NOMO-1 (cell line): ENCODE data around the gene EYS.

ENCODE experiments used
- DNase-seq, 2 experiments: peaks; one replicate each; lab custom pipeline; 2025; ENCODE audit not compliant: unreplicated experiment in 2 of 2; lab: John Stamatoyannopoulos, UW

EYS gene

DNA sequence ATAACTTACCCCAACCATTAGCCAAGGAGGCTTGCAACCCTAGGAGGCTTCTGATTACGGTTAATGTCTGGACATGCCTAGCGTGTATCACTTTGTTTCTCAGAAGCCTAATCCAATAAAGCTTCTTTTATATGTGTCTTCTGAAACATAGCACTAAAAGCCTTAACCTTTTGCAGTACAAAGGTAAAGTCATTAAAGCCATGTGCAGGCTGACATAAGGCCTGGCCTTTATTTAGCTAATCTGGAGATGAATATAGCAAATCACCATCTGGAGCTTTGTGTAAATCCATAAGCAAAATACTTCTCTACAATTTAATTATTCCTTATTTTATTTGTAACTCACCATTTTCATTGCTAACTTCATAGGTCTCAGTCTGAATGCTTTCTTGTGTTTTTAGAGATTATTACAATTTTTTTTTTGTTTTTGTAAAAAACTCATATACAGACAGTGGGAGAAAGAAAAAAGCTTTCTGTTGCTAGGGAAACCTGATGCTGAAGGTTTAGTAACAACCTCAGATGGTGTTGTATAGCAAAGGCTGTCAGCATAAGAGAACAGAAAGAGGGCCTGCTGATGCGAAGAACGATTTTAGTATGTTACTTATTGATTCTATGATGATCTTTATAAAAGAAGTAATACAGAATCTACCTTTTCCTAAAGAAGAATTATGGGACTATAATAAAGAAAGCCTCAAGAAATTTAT lies at the start of gene EYS:
Gene EYS, minus strand, starts transcription at position 101 of the 701 bp plus-strand sequence. CDS start 211,816 bp downstream, outside the sequence.
- no peak for DNase-seq

DNA sequence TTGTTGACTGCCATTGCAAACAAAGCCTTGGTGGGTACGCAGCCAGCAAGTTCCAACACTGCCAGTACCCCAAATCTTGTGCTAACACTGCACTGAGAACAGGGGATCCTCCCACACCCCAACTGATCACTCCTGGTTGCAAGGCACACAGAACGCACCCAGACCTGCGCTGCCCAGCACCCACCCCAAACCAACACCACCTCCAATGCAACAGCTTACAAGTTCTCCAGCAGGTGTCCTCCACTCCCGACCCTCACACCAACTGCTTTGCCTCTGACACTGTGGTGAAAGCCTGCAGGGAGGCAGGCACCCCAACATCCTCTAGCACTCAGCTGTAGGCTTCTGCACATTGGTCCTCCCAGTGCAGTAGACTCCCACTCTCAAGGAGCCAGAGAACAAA lies 39.3 kb upstream of the EYS start:
- no peak for DNase-seq

DNA sequence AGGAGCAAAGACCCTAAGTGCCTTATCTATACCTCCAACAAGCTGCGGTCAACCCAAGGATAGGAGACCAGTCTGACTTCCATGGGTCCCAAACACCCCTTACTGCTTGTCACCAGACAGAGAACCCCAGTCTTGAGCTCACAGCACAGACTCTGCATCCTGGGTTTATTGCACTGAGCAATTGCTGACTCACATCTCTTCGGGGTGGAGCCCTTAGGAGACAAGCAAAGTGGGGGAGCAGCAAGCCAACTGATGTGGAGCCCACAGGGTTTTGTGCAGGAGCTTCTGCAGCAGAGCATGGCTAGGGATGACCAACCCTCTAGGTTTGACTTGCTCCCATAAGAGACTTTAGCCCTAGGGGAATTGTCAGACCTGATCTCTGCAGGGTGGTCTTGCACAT lies 38.6 kb upstream of the EYS start:
- no peak for DNase-seq

DNA sequence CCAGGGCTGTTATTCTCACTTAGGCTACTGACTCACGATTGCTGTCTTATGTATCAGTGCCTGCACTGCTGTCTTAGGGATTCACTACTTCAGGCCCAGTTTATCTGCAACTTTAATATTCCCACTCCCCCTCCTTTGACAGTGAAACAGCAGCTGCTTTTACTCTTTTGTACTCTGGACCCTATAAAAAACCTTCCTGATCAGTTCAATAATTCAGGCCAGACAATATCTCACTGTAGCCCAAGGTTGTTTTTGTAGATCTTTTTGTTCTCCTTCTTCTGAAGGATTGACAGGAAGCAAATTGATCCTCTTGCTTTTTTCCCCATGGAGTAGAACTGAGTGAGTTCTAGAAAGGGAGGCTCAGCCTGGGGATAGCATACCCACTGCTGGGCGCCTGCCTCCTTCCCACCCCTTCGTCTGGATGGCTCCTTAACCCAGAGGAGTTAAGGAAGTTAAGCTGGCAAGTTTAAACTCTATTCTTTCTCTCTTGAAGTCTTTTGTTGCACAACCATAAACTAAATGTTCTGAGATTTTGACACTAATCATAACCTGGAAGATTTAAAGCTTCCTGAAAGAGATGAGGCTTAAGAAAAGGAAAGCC lies 22.0 kb upstream of the EYS start:
- DNase-seq, result no peak

DNA sequence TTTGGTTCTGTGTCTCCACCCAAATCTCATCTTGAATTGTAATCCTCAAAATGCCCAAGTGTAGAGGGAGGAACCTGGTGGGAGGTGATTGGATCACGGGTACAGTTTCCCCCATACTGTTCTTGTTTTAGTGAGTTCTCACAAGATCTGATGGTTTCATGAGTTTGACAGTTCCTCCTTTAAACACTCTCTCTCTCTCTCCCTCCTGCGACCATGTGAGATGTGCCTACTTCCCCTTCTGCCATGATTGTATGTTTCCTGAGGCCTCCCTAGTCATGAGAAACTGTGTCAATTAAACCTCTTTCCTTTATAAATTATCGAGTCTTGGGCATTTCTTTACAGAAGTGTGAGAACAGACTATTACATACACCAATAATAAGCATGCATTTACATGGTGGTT lies 12.1 kb upstream of the EYS start:
- peak; percentile 3 for DNase-seq

DNA sequence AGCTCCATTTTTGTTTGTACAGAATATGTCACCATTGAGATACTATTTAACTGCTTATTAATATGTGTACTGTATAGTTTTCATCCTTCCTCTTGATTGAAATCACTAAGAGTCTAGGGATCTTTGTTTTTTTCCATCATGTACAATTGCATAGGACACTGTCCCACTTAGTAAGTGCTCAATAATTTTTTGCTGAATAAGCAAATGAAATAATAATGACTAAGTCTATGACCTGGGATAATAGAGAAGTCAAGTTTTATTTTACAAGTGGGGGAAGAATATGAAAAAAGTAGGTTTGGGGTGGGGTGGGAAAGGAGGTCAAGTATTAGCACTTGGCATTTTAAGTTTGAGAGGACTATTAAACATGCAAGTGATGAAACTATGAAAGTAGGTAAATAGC lies 4.5 kb upstream of the EYS start:
- DNase-seq, result no peak

DNA sequence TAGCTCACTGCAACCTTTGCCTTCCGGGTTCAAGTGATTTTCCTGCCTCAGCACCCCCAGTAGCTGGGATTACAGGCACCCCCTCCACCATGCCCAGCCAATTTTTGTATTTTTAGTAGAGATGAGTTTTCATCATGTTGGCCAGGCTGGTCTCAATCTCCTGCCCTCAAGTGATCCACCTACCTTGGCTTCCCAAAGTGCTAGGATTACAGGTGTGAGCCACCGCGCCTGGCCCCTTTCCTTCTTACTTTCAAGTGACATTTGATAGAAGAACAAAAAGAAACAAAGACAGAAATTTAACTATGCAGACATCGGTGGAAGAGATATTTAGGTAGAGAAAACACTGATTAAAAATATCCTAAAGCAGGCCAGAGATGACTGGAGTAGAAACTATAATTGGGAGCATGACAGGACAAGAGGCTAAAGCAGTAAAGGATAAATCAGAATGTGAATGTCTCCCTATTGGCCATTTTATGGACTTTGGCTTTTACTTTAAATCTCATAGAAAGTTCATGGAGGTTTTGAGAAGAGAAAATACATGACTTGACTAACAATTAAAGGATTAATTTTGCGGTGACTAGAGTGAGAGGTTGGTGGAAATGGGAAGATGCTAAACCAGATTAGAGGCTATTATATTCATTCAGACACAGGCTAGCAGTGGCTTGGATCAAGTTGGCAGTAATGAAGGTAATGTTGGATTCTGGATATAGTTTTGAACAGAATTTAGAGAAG lies 2.2 kb upstream of the EYS start:
- no peak for DNase-seq

DNA sequence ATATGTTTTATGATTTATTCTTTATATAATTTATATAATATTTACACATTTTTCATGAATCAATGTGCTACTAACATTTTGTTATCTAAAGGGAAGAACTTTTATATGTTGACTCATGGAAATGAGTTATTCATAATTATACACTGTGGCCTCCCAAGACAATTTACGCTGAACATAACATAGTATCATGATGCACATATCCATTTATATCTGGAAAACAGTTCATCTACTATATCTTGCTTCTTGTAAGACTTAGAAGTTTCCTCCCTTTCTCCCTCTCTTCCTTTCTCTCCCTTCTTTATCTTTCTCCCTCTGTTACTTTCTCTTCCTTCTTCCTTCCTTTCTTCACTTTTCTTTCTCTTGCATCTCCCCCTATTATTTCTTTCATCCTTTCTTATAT lies 1.1 kb upstream of the EYS start:
- no peak for DNase-seq

DNA sequence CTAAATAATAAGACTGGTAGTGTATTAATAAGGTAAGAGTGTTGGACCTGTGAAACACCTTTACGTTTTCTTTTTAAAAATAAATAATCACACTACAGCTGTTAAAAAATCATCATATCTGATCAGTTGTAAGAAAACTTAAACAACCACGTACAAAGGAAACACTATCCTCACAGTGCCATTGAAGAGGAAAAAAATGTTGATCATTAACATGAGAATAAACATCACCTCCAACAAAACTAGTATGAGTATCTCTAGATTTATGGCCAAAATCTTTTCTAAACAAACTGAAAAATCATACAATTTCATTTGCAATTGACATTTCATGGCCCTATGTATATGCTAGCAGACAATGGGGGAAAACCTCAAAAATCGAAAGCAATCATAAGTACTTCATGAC lies 590 bp downstream of the EYS start:
- no peak for DNase-seq

DNA sequence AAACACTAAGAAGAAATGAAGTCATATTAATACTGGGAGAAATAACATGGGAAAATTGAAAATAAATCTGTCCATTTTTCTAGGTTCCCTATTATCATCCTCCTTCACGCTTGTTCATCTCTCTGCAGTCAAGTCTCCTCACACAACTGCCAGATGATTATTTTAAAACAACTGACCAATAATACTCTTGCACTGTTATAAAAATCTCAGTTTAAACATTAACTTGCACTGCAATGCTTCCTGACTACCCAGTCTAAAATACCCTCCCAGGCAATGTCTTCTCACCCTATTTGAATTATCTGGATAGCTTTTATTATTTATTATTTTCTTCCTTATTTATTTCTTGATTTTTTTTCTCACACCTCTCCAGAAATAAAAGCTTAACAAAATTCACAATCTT lies 5.7 kb downstream of the EYS start:
- no peak for DNase-seq

DNA sequence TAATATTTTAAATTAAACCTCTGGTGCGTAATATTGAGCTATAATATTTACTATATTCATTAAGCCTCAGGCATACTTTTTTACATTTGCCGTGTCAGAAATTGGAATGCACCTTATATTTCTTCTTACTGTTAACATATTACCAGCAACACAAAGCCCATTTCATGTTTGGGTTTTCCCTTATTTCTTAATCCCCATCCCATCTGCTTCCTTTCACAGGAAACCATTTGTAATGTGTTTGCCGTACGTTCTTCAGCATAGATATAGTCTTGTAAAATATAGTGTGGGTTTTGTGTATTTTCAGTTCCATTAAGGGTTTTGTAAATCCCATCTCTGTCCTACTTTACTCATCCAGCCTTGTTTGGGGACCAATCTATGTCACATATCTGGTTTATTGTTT lies 6.5 kb downstream of the EYS start:
- DNase-seq, result no peak

DNA sequence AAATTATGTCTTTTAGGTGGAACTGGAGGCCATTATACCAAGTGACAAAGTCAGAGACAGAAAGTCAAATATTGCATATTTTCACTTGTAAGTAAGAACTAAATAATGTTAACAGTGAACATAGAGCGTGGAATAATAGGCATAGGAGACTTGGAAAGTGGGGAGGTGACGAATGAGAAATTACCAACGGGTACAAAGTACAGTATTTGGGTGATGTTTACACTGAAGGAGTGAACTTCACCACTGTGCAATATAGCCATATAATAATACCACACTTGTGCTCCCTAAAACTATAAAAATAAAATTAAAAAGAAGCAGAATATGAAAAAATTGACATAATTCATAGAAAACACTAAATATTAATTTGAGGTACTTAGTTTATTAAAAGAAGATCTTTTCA lies 14.9 kb downstream of the EYS start:
- no peak for DNase-seq

DNA sequence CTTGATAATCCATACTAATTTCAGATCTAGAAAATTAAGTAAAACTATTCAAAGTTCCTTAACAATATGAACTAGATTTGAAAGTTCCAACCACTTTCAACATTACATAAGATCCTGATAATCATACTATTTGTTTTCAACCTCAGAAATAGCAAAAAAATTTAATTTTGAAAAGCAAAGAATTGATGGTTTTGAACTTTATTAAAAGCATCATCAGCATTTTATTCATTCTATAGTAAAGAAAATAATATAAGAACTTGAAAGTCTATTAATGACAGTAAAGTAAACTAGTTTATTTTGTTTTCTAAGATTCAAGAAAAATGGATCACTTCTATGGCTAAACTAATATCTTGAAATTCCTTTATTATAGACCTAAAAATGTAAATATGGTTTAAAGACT lies 26.8 kb downstream of the EYS start:
- no peak for DNase-seq

DNA sequence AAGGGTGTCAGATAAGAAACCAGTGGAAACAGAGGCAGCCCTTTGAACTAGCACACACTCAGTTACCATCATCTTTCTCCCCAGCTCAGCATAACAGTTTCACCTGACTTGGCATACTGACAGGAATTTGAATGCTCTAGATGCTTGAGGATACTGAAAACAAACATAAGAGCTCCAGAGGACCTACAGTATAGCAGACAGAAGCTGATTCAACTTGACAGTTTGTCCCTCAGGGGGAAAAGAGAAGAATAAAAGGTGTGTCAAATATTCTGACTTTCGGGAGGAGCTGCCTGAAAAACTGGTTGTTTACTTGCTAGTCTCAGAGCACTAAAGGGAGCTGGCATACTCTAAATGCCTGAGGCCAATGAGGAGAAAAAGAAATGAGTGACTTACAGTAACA lies 35.1 kb downstream of the EYS start:
- no peak for DNase-seq

DNA sequence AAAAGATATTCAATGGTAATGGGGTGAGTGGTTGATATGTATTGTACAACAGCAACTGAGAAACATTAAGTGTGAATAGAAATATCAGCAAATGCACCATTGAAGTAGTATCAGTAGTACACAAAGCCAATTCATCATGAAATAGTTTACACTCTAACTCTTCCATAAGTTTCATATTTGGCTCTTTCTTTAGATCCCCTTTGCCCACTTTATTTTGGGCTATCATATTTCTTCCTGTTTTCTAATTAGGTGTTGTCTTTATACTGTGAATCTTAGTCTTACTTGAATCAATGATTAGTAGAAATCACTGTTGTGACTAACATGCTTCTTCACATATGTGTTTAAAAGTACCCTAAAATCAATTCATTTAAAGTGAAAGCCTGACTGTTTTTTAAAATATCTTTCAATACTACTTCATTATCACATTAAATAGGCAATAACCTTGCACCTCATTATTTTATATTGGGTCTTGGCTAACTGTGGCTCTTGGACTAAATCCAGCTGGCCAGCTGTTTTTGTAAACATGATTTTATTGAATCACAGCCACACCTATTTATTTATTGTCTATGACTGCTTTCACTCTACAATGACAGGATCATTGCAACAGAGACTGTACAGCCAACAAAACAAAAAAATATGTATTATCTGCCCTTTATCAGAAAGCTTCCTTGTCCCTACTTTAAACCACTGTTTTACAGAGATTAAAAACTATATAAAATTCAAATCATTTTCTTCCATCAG lies 38.9 kb downstream of the EYS start:
- no peak for DNase-seq

DNA sequence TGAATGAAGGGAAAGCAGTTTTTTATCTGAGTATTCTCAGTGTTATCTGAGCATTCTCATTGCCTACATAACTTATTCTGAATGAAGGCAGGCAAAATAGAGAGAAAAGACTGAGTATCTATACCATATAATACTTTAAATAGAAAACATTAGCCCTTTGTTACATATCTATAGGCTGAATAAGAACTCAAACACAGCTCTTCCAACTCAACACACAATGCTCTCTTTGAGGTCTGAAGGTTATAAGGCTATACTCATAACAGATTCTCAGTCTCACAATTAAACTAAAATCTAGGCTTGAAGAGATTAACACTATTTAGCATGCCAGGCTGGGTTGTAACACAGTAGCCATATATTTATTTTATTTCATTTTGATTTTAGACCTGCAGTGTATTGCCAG lies 56.9 kb downstream of the EYS start:
- no peak for DNase-seq

DNA sequence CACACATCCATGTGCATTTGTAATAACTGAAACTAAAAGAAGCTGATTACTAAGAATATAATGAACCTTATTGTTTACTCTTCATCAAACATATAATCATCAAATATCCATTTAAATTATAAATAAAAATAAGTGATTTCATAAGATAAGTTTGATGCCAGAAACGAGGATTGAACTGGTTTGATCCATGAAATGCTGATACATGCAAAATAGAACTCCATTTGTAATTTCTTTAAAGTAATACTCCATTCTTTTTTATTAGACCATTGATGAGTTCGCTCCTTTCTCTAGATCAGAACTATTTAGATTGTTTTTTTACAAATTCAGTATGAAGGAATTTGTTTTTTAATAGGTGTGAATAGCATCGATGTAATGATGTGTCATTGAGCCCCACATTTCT lies 57.6 kb downstream of the EYS start:
- DNase-seq, result no peak

DNA sequence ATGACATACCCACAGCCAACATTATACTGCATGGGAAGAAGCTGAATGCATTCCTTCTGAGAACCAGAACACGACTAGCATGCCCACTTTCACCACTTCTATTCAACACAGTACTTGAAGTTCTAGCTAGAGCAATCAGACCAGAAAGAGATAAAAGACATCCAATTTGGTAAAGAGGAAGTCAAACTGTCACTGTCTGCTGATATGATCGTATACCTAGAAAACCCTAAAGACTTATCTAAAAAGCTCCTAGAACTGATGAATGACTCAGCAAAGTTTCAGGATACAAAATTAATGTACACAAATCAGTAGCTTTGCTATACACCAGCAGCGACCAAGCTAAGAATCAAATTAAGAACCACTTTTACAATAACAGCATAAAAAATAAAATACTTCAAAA lies 60.5 kb downstream of the EYS start:
- DNase-seq, result peak in 1 of 2 experiments; percentile 6

DNA sequence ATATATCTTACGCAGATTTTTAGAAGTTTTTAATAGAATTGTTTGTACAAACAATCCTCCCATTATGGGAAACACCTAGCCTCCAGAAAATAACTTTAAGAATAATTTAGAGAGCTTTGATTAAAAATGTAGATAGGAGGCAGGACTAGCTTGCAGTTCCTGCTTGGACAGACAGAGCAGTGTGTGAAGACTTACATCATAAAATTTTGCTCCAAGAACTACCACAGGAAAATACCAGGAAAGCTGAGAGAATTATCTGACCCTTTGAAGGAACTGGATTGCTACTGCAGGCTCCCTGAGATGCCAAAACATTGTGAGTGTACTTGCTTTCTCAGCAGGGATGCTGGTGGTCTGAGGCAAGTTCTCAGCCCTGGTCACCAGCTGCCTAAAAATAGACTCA lies 64.2 kb downstream of the EYS start:
- DNase-seq, result no peak

DNA sequence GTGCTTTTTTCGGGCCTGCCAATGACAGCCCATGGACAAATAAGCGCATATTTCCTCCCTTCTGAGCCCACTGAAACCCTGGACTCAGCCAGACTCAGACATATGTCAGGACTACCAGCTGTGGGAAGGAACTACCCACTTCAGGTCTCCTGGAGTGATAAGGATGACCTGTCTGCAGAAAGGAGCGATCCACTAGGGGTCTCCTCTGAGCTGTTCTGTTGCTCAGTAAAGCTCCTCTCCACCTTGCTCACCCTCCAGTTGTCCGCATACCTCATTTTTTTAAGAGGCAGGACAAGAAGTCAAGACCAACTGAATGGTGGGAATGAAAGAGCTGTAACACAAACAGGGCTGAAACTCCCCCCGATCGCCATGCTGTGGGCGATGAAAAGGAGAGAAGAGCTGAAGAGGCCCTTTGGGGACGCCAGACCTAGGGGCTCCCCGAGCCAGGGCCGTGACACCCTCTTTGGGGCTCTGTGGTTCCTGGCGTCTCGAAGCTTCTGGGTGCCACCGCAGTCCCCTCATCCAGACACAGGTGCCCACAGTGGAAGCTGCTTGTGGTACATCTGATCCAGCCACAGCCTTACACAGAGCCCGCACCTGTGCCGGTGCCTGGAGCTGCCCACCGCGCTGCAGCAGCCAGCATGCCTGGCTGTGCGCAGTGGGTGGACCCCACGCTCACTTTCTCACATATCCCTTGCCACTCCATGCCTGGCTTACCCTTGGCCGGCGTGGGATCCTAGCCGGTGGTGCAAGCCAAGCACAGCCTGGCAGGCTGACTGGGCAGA lies 68.8 kb downstream of the EYS start:
- no peak for DNase-seq
